Measurements from ENCODE around the gene TMEM187. TPM values are rescaled to one million over a fixed set of nuclear protein-coding genes. Genes with fewer than 3 reads are reported as not detected.

The TMEM187 gene
- total and polyA plus RNA-seq, 2 donors (not counting 3 experiments of a cell fraction or from before 2014, with no cell fraction given) = 2.6 to 15.7 TPM

- Histone ChIP-seq H2AFZ (ENCODE audit: low read depth, low read length) (no peak overlapping the region), H3K9me3 (replicated peaks; ENCODE audit: control insufficient read depth, insufficient read depth, low read length) (no peaks in the 10 kb centered on the region), H3K4me1 (ENCODE audit: control insufficient read depth, extremely low read depth, insufficient read depth, low read length) (peaks cover 22% of the 10 kb centered on the region), H3K4me3 (replicated peaks in 1 of 3; ENCODE audit: insufficient read depth in 1 of 3, low read depth in 1 of 3, low read length in 3 of 3) (no peak overlapping the region), H3K4me2 (ENCODE audit: insufficient read depth, low read length) (no peak overlapping the region), H3K9ac (replicated peaks; ENCODE audit: extremely low read depth, insufficient read depth, low read length) (no peak overlapping the region), H3K27me3 (ENCODE audit: control insufficient read depth in 2 of 2, insufficient read depth in 2 of 2, low read length in 2 of 2) (no peaks in the 10 kb centered on the region), H3K36me3 (ENCODE audit: control insufficient read depth in 2 of 2, extremely low read depth in 1 of 2, insufficient read depth in 2 of 2, low read length in 2 of 2) (peaks cover 0 to 14% of the 10 kb centered on the region in 2 experiments), H3K9me1 (replicated peaks; ENCODE audit: control insufficient read depth, extremely low read depth, insufficient read depth, low read length) (no peaks in the 10 kb centered on the region), H3K27ac (ENCODE audit: insufficient read depth, low read depth, low read length) (no peak overlapping the region), H4K20me1 (replicated peaks; ENCODE audit: control insufficient read depth, extremely low read depth, insufficient read depth, low read length) (no peaks in the 10 kb centered on the region), H3K79me2 (ENCODE audit: control insufficient read depth, insufficient read depth, low read length) (peaks cover 28% of the 10 kb centered on the region)
- intact Hi-C loops (cut with micrococcal nuclease) (no loop called here), dilution Hi-C loops (cut with MboI; ENCODE audit: extremely low pct_ligation_motif_present, low sequenced_read_pairs) (no loop called here)
- TF ChIP-seq FOS (IDR thresholded peaks at IDR 0.05; ENCODE audit: borderline replicate concordance, insufficient read depth, low read length) = no peak
- ChIA-PET POLR2A (no interaction called here), CTCF (interaction anchor here (2.2 kb wide), 1 partner anchor 16 kb away, joined by 10 read pairs; no protein-coding TSS in a partner anchor)
- DNase-seq (ENCODE audit: low read depth, low spot score) = no peak
- no peak for FAIRE-seq
- no TSS peak for BruUV-seq (replicated peaks)
Observed at GRCh38 chrX:153931151-153931550, 41.4 kb upstream of the TMEM187 start.

GRCh38 chrX:153931748-153932147, 40.8 kb upstream of the TMEM187 start:
- Histone ChIP-seq H3K9ac (replicated peaks; ENCODE audit: extremely low read depth, insufficient read depth, low read length) (no peak overlapping the region), H3K4me3 (replicated peaks in 1 of 3; ENCODE audit: insufficient read depth in 1 of 3, low read depth in 1 of 3, low read length in 3 of 3) (no peak overlapping the region), H3K27me3 (ENCODE audit: control insufficient read depth in 2 of 2, insufficient read depth in 2 of 2, low read length in 2 of 2) (no peaks in the 10 kb centered on the region), H3K4me1 (ENCODE audit: control insufficient read depth, extremely low read depth, insufficient read depth, low read length) (peaks cover 17% of the 10 kb centered on the region), H2AFZ (ENCODE audit: low read depth, low read length) (no peak overlapping the region), H3K36me3 (ENCODE audit: control insufficient read depth in 2 of 2, extremely low read depth in 1 of 2, insufficient read depth in 2 of 2, low read length in 2 of 2) (peaks cover 0 to 14% of the 10 kb centered on the region in 2 experiments), H3K9me3 (replicated peaks; ENCODE audit: control insufficient read depth, insufficient read depth, low read length) (no peaks in the 10 kb centered on the region), H3K9me1 (replicated peaks; ENCODE audit: control insufficient read depth, extremely low read depth, insufficient read depth, low read length) (no peaks in the 10 kb centered on the region), H3K4me2 (ENCODE audit: insufficient read depth, low read length) (no peak overlapping the region), H3K27ac (ENCODE audit: insufficient read depth, low read depth, low read length) (no peak overlapping the region), H3K79me2 (ENCODE audit: control insufficient read depth, insufficient read depth, low read length) (peaks cover 28% of the 10 kb centered on the region), H4K20me1 (replicated peaks; ENCODE audit: control insufficient read depth, extremely low read depth, insufficient read depth, low read length) (no peaks in the 10 kb centered on the region)
- no peak for TF ChIP-seq POLR2A (IDR thresholded peaks at IDR 0.05; ENCODE audit: low read depth, low read length)
- TF ChIP-seq MYC (IDR thresholded peaks at IDR 0.05; ENCODE audit: low read depth, low read length) = no peak
- no peak for TF ChIP-seq POLR2AphosphoS5 (IDR thresholded peaks at IDR 0.05; ENCODE audit: insufficient read depth, low read depth, low read length)
- no peak for TF ChIP-seq CTCF (IDR thresholded peaks at IDR 0.05; ENCODE audit: extremely low read depth in 1 of 2, insufficient read depth in 1 of 2, low read depth in 1 of 2, low read length in 2 of 2)
- ChIA-PET POLR2A (no interaction called here), CTCF (interaction anchor here (2.2 kb wide), 1 partner anchor 16 kb away, joined by 10 read pairs; no protein-coding TSS in a partner anchor)
- dilution Hi-C loops (cut with MboI; ENCODE audit: extremely low pct_ligation_motif_present, low sequenced_read_pairs) (no loop called here), intact Hi-C loops (cut with micrococcal nuclease) (no loop called here)
- no TSS peak for BruUV-seq (replicated peaks)
- DNase-seq (ENCODE audit: low read depth, low spot score) = no peak
- no peak for FAIRE-seq

All from endothelial cell of umbilical vein (primary cell).